Anterior cingulate cortex (tissue), 58 donors: ENCODE data around the gene ARL2BP.

Experiments
- DNase-seq, 58 donors: peaks; one replicate each; lab custom pipeline; 2025; lab: John Stamatoyannopoulos, UW

The ARL2BP gene

GRCh38 chr16:57279780-57280638 lies 35.0 kb downstream of the ARL2BP start:
- no peak for DNase-seq

- DNase-seq, result no peak
Measured at GRCh38 chr16:57281791-57282190, 36.7 kb downstream of the ARL2BP start.

- DNase-seq, result no peak
Measured at GRCh38 chr16:57282510-57283213, 37.6 kb downstream of the ARL2BP start.

DNA sequence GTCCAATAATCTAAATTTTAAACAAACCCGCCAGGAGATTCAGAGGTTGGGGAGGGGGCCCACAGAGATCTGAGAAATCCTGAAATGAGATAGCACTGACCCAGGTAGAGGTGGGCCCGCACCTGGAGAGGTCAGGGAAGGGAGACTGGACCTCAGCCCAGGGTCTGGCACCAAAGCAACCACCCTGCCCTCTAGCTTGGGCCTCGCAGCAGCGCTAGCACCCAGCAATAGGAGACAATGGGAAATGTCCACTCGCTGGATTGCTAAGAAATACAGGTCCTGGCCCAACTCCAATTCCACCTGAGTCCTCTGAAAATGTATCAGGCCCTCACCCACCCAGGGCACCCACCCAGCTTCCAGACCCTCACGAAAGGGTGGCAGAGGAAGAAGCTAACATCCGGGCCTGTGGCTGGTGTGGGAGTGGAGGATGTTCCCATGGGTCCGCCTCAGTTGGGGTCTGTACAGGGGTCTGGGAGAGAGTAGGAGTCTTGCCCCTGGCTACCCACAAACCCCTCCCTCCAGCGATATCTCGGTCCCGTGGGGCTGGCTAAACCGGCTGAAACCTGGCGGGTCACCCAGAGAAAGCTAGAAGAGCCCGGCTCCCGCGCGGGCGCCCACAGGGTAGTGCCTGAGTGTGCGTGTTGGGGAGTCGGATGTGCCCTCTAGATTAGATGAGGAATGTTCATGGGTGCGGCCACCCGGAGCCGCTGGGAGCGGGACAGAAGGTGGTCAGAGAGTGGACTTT lies 38.3 kb downstream of the ARL2BP start:
- DNase-seq, result peak in 6 of 58 donors; percentile 28 to 45 (median 41)

GRCh38 chr16:57283959-57284208 lies 38.8 kb downstream of the ARL2BP start:
- DNase-seq, result no peak

DNA sequence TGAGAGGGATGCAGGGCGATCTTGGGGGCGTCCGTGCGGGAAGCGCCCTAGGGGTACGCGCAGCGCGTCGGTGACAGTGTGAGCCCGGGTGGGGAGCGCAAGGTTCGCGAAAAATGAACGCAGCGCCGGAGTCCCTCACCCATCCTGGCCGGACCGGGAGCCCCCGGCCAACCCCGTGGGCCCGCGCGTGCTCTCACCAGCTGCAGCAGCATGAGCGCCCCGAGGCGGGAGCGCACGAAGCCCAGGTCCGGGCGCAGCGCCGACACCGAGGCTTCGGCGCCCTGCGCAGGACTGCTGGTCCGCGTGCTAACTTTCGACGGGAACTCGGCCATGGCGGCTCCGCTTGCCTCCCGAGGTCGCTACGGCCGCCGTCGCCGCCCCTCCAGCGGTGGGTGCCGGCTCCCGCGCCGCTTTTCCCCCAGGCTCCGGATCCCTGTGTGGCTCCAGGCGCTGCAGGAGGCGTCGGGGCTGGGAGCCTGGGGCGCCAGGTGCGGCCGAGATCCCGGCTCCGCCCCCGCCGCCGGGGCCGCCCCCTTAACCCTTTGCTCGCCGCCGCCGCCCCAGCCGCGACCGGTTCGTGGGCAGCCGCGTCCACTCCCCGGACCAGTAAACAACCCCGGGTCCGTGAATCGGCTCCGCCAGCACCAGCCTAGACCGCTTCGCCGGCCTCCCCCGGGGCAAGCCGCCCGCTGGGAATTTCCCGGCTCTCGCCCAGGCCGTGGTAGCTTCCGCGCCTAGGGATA lies 39.3 kb downstream of the ARL2BP start, which contains the start of gene PLLP:
Gene PLLP (minus strand): TSS at position 464 of the 743 bp plus-strand sequence. CDS start 132 bp downstream, at position 332.
- DNase-seq, result peak in 34 of 58 donors; percentile 12 to 75 (median 54)

DNA sequence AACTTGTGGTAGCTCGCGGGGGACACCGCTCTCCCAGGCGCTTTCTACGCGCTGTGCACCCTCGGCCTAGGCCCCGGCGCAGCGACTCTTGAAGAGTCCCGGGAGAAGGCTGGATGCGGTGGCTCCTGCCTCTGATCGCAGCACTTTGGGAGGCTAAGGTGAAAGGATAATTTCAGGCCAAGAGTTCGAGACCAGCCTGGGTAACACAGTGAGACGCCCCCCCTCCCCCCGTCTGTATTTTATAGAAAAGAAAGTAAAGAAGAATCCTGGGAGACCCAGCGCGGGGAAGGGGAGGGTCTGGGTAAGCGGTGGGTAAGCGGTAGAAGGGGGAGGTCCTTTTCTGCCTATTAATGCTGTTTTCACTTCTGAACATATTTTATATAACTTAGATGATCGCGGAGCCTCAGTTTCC lies 39.9 kb downstream of the ARL2BP start:
- DNase-seq, result no peak

DNA sequence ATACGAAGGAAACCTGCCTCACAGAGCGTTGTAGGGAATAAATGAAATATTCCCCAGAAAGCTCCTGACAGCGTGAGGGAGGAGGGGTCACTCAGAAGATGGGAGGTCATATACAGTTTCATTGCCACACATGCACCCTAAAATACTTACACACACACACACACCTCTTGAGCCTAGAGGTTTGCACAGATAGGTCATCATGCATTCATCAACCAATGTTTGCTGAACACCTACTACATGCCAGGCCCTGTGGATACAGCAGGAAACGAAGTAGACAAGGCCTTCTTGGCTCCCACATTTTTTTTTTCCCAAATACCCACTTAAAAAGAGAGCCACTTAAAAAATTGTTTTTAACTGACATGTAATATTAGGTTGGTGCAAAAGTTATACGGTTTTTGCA lies 40.3 kb downstream of the ARL2BP start:
- no peak for DNase-seq

- peak in 16 of 58 donors; percentile 18 to 65 (median 40) for DNase-seq
Measured at GRCh38 chr16:57289391-57290257, 44.6 kb downstream of the ARL2BP start.

- DNase-seq, result no peak
Measured at GRCh38 chr16:57297856-57298255, 52.8 kb downstream of the ARL2BP start.

DNA sequence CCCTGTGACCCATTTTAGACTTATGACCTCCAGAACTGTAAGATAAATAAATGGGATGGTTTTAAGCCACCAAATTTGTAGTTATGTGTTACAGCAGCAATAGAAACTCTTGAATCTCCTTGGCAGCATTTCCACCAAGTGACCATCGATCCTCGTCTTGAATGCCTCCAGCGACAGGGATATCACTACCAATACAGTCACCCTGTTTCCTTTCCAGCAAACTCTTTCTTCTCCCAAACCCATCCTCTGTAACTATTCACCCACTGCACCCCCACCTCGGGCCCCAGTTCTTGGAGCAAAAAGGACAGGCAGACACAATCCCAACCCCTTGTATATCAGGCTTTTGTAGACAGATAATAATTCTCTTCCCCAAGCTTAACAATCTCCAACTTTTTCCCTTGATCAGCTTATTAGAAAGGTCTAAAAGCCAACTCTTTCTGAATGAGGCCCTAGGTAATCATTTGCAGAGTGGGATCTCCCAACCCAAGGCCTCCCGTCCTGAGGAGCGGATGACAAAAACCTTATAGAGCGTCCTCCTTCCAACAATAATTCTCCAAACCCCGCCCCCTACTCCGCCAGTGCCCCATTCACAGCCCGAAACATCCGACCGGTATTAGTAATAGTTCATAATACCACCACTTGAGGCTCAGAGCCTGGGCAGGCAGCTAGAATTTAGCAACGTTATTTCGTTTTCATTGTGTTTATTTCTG lies 54.1 kb downstream of the ARL2BP start:
- peak in 2 of 58 donors; percentile 44 to 56 for DNase-seq

- peak in 56 of 58 donors; percentile 44 to 89 (median 80) for DNase-seq
Measured at GRCh38 chr16:57299719-57300386, 54.8 kb downstream of the ARL2BP start.

GRCh38 chr16:57300387-57301125 lies 55.5 kb downstream of the ARL2BP start:
- peak; percentile 92 to 100 (median 99) for DNase-seq

DNA sequence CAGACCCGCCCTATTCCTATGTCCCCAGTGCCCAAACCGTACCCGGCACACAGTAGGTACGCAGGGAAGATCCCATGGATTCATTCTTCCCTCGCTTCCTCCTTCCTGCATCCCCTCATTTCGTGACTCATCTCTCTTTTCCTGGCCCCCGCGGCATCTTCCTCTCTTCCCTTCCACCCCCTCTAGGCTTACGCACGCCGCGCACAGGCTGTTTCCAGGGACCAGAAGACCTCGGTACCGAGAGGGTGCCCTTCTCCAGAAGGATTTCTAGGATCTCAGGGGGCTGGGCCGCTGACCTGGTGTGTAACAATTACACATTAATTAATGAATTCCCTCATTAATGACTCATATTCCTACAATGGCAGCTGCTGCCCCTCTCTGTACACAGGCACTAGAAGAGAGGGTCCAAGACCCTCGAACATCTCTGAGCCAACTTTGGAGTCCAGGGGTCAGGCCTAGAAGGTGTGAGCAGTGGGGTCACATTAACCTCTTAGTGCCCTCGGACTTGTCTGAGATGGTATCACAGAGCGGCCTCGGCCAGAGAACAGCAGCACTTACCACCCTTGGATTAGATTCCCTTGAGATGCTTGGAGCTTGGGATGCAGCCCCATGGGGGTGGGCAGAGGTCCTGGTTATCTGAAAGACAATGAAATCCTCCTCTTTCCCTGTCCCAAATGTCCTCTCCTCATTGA lies 56.2 kb downstream of the ARL2BP start:
- peak in 23 of 58 donors; percentile 28 to 73 (median 46) for DNase-seq
